HG03097 (cell line): ENCODE results near the gene ROCK2.

ENCODE experiments used
- ATAC-seq: cut with Tn5 transposase; IDR thresholded peaks from one replicate; pipeline ENCODE4 v1.9.1; 2021; ENCODE audit not compliant: unreplicated experiment, low FRiP score

The ROCK2 gene

DNA sequence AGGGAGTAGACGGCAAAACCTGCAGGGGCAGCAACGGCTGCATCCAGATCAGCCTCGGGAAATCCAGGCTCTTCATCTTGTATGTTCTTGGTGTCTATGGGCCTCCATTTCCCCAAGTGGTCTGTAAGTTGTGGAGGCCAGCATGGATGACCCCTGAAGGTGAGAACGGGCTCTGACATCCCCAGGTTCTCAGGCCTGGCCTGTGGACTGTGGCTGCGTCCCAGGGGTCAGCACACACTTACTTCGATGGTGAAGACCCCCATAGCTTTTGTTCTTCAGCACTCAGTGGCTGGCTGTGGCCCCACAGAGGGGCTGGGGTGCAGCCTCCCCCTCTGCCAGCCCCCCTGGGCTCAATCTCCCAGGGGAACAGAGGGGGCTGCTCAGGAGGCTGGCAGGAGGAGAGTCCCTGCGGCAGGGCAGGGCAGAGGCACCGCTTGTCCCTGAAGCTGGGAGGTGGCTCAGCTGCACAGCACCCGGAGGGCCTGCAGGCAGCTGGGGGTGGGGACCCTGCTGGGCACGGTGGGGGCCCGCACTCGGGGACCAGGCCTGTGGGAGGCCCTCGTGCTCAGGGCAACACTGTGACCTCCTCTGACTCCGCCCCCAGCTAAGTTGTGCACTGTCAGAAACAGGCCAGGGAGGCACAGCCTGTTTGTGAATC lies 185.4 kb downstream of the ROCK2 start:
- ATAC-seq: no peak

DNA sequence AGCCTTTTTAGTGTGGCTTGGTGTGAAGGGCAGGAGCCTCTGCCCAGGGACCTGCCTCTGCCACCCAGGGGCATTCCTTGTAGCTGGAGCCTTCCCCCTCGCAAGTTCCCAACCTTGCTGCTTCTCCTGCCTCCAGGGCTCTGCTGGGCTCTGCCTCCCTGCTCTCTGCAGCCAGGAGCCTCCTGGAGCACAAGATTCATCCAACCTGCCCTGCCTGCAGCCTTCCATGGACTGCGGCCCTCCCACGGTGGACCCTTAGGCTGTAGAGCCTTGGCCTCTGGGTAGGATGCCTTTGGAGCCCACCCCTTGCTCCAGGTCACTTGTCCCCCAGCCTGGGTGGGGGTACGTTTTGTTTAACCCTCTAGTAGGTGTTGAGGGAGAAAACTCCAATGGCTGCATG lies 186.7 kb downstream of the ROCK2 start:
- ATAC-seq: no peak

DNA sequence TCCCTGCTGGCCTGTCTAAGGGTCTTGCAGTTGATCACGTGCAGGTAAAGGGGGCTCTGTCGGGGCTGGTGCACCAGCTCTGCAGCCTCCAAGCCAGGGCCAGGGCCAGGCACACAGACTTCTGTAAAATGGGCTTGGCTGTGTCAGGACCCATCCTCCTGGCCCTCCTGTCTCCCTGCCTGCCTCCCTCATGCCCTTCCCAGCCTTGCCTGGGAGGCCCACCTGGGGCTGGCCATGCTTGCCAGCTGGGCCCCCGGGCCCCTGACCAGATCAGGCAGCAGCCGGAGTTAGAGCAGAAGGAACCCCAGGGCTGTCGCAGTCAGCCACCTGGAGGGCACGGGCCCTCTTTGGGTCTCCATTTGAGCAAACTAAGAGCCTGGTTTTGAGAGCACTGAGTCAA lies 187.1 kb downstream of the ROCK2 start:
- ATAC-seq: no peak

DNA sequence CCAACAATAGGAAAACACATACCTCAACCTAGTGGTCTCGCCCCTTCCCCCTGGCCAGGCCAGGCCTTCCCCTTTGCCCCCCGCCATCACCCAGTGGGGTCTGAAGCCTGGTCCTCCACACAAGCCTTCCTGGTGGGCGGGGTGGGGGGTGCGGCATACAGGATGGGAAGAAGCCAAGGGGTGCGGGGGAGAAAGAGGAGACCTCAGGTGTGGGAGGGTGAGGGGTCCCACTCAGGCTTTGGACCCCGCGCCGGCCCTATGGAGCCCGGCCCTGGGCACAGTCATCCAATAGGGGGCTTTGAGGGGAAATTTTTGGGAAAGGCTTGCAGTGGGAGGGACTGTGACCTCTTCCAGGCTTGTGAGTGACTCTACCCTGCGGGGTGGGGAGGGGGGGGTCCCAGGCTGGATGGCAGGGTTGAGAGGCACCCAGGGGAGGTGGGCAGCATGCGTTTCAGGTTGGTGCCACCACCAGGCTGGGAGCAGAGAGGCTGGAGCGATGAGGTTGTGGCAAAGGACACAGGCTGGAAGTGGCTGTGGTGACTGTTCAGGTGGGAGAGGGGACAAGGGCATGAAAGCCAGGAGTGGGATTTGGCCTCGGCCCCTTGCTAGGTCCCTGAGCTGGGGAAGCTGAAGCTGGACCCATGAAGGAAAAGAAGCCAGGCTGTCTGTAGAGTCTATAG lies 187.9 kb downstream of the ROCK2 start:
- ATAC-seq: no peak

DNA sequence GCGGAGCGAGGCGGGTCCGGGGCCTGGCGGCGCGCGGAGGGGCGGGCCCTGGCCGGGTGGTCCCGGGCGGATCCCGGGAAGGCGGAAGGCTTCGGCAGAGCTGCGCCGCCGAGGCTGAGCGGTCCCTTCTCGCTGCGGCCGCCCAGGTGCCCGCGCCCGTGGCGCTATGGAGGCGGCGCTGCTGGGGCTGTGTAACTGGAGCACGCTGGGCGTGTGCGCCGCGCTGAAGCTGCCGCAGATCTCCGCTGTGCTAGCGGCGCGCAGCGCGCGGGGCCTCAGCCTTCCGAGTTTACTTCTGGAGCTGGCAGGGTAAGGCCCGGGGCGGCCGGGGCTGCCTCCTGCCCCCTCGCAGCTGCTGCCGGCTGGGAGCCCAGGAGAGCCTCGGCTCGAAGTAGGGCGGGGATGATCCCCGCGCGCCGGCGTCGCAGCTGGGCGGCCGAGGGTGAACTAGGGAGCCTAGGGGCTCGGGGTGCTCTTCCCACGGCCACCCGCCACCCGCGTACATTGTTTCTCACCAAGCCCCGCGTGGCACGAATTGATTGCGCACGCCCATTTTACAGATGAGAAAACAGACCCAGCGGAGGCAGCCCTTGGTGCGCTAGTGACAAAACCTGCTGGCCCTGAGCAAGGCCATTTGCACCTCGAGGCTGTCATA lies 188.9 kb downstream of the ROCK2 start, which contains the start of gene SLC66A3:
TSS of gene SLC66A3 (plus strand) at position 87 of the 655 bp plus-strand sequence. CDS start at position 167, 80 bp downstream.
- peak; percentile 79 for ATAC-seq

DNA sequence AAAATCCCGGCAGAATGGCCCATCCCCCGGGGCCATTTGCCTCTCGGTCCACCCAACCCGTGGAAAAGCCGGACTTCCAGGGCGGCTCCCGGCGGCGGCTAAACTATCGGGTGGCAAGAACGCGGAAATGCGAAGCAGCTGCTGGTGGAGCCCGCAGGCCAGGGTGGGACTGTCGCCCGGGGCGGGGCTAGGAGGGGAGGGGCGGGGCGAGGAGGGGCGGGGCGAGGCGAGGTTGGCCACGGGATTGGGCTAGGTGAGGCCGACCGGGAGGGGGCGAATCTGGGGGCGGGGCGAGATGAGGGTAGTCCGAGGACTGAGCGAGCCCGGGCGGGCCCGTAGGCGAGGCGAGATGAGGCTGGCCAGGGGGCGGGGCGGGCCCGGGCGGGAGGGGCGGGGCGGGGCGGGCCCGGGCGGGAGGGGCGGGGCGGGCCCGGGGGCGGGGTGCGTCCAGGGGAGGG lies 189.5 kb downstream of the ROCK2 start:
- peak; percentile 53 for ATAC-seq

DNA sequence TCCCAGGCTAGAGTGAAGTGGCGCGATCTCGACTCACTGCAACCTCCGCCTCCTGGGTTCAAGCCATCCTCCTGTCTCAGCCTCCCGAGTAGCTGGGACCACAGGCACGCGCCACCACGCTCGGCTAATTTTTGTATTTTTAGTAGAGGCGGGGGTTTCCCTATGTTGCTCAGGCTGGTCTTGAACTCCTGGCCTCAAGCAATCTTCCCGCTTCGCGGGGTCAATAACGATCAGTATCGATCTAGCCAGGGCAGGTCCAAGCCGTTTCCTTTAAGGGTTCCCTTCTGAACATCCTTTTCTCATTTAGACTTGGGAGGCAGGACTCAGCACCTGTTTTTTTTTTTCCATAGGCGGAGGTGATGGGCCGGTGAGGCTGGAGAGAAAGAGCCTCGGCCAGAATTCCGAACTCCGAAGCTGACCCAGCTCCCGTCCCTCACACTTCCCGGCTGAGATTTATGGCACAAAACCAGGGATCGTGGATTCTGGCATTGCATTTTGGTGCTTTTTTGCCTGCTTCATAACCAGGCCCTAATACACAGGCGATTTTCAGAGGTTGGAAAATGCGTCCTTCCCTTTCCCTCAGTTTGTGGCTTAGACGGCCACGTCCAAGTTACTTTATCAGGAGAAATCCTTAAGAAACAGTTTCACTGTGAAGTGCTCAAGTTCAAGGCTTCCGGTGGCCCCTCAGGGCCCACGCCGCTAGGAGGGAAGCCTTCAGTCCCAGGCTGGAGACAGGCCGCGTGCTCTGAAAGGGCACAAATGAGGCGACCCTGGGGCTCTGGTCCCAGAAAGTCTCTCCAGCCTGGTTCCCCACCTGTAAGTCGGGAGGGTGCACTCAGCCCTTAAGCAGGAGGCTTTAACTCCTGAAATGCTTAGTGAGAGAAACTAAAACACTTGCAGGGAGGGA lies 190.2 kb downstream of the ROCK2 start:
- peak; percentile 11 for ATAC-seq

DNA sequence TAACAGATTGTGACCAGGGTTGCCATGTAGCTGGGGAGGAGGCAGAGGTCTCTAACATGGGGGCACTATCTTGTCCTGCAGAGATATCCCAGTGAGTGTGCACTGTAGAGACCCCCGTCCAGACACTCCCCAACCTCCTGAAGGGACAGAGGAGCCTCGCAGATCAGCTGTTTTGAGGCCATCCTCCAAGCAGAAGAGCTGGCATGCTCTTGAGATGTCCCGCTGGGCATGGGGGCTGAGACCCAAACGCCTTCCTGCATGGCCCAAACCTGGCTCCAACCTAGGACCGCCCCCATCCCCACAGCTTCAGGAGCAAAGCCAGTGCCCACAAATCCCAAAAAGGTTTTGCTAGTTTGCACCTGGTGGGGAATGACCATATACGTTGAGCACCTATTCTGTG lies 191.8 kb downstream of the ROCK2 start:
- no peak for ATAC-seq

DNA sequence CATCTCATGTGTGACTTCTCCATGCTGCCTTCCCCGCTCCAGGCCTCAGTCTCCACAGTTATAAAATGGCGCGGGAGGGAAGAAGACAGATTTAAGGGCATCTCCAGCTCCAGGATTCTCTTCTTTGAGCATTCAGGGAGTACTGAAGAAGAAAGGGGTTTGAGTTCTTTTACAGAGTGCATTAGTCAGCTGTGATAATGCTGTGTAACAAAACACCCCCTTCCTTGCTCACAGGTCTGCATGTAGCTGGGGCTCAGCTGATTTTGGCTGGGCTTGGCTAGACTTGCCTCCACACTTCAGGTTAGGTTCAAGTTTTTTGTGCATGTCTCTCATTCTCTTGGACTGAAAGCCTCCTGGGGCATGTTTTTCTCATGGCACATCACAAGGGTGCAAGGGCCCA lies 197.2 kb downstream of the ROCK2 start:
- no peak for ATAC-seq

DNA sequence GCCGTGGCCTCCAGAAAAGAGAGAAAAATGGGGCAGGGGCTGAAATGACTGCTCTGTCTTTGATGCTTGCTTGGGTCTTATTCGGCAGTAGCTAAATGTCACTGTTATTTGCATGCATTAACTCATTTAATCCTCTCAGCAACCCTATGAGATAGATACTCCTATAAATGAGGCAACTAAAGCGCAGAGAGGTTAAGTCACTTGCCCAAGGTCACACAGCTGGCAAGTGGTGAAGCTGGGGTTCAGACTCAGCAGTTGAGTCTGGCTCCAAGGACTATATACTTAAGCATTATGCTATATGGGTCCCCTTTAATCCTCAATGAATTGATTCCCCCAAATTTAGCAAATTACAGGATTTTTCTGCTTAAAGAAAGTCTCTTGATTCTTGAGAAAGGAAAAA lies 198.4 kb downstream of the ROCK2 start:
- no peak for ATAC-seq

DNA sequence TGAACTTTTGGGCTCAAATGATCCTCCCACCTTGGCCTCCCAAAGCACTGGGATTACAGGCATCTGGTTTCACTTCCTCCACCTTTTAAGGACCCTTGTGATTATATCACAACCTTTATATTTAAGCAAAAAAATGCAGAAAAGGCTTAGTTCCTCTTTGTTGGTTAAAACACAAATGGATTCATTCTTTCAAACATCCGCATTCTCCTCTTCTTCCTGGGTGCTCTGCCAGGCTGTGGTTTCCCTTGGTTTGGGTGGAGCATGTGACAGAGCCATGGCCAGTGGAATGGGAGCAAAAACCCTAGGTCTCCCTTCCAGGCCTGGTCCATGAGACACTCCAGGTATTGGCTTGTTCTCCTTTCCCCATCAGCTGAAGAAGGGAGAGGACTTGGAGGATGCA lies 199.1 kb downstream of the ROCK2 start:
- ATAC-seq: no peak

DNA sequence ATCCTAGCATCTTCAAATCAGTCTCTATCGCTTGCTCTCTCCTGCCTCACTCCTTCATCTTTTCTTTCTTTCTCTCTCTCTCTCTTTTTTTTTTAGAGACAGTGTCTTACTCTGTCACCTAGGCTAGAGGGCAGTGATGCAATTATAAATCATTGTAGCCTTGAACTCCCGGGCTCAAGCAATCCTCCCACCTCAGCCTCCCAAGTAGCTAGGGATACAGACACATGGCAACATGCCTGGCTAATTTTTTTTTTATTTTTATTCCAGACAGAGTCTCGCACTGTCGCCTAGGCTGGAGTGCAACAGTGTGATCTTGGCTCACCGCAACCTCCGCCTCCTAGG lies 199.7 kb downstream of the ROCK2 start:
- no peak for ATAC-seq

DNA sequence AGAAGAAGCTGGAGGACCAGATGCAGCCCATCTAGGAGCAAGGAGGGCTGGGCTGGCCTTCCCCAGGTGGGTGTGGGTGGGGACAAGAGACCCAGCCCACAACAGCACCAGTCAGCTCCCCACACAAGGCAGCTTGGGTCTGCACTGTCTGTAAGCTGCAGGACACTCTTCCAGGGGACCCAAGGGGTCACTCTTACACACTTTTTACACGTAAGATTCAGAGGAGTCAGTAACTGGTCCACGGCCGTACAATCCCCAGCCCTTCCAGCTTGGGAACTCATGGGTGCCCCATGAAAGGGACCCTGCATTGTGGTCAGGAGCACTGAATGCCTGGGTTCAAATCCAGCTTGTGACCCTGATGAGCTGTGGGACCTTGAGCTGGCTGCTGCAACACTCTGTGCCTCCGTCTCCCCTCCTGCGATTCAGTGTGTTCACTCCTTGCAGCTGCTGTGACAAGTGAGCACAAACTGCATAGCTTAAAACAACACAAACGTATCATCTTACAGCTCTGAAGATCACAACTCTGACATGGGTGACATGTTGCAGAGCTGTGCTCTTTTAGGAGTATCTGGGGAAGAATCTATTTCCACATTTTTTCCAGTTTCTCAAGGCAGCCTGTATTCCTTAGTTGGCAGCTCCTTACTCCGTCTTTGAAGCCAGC lies 200.2 kb downstream of the ROCK2 start:
- no peak for ATAC-seq

DNA sequence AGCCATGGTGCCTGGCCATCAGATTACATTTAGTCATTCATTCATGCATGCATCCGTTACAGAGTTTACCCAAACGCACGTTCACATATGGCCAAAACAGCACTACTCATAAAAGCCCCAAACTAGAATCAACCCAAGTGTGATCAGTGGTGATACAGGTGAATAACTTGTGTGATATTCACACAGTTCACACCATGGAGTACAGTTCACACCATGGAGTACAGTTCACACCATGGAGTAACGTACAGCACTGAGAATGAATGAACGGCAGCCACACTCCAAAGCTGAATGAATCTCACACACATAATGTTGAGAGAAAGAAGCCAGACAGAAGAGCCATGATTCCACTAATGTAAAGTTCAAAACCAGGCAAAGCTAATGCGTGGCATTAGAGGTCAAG lies 201.4 kb downstream of the ROCK2 start:
- ATAC-seq: no peak

DNA sequence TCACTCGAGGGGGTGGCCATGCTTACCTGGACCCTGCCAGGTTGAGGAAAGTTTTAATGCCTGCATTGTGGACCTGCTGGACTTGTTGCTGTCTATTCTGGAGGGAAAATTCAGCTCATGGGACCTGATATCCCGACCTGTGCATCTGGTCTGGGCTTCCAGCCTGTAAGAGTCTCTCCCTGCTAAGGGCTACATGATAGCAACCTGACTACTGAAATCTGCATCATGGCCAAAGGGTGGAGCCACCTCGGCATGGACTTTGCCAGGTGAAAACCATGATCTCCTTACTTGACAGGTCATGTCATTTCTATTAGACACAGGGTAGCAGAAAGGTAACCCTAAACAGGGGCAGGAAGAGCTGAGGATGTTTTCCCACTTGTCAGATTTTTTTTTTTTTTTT lies 202.1 kb downstream of the ROCK2 start:
- no peak for ATAC-seq

DNA sequence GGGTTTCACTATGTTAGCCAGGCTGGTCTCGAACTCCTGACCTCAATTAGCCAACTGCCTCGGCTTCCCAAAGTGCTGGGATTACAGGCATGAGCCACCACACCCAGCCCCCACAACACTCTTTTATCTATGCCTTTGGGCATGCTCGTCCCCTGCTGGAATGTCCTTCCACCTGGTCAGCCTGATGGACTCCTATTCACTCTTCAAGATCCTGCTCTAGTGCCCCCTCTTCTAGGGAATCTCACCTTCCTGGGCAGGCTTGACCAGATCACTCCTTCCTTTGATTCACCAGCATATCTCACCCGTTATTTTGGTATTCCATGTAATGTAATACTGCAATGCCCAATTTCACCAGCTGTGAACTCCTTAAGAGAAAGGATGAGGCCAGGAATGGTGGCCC lies 203.1 kb downstream of the ROCK2 start:
- no peak for ATAC-seq

DNA sequence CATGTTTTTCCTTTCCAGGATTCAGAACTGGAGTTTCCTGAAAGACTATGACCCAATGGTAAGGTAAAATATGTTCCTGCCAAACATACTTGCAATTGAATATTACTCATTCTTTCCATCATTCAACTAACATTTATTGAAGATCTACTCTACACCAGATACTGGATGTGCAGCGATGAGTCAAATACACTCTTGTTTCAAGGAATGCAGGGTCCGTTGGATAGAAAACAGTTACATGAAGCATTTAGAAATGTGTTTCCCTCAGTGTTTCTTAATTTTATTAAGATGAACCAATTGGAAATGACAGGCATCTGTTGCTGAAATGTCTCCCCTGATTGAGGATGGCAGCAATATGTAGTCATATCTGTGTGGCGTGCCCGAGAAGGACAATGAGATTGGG lies 203.9 kb downstream of the ROCK2 start:
- ATAC-seq: no peak

DNA sequence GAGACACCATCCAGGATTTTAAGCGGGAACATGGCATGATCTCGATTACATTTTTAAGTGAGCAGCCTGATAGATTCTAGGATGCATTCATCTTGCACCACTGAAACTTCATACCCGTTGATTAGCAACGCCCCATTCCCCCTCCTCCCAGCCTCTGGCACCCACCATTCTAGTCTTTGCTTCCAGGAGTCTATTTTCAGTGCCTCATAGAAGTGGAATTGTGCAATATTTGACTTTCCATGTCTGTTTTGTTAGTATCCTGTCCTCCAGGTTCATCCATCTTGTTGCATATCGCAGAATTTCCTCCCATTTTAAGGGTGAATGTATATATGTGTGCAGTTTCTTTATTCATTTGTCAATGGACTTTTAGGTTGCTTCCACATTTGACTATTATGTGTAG lies 210.1 kb downstream of the ROCK2 start:
- ATAC-seq: no peak

DNA sequence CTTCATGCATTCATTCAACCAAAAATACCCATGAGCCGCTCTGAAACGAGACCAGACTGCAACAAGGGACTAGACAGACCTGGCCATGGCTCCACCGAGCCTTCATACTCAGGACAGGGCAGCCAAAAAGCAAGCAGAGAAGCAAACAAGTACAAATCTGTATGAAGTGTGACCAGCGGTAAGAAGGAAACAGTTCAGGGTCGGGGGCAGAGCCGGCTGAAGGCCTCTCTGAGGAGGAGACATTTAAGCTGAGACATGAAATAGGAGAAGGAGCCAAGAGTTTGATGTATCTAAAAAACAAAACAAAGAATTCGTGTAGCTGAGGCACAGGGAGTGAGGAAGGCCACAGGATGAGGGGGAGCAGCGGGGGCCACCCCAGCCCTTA lies 210.5 kb downstream of the ROCK2 start:
- ATAC-seq: no peak

DNA sequence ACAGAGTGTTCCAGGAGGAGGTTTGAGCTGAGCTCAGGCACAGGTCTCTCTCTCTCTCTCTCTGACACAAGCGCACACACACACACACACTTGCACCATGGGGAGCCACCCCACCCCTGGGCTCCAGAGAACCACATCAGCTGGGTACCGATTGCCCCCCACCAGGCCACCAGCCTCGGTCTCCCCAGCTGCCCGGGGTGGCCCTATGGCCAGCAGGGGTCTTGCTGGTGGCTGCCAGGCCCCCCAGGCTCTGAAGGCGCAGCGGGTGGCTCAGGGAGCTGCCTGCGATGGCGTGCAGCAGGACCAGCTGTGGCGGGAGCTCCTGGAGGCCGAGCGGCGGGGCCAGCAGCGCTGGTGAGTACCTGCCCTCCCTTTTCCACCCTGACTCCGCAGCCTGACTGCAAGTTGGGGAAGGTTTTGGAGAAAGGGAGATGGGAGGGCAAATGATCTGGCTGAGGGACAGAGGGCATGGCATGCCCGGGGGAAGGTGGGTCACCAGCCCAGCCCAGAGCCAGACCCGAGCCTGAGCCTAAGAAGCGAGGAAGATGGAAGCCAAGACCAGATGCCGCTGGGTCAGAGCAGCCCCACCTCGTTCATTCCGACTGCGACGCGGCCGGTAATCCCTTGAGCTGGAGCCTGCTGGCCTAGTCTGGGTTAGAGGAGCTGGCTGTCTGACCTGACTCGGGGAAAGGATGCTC lies 211.0 kb downstream of the ROCK2 start:
- no peak for ATAC-seq
